ENCODE results near the gene SGO1. TPM values are rescaled to one million over a fixed set of nuclear protein-coding genes. Genes with fewer than 3 reads are reported as not detected.

Gene SGO1
- total RNA-seq, 1 experiment from 2014 or later: 34.3 TPM

GRCh38 chr3:20143519-20143918, 42.5 kb downstream of the SGO1 start:
- ChIA-PET POLR2A (no interaction called here), CTCF (no interaction called here)
- no peak overlapping the region for H3K27ac Mint-ChIP-seq
- DNase-seq (ENCODE audit: low spot score) (no peak), ATAC-seq (no peak)
- H3K36me3 Mint-ChIP-seq: no peaks in the 10 kb centered on the region
- TF ChIP-seq, protein P1, sequence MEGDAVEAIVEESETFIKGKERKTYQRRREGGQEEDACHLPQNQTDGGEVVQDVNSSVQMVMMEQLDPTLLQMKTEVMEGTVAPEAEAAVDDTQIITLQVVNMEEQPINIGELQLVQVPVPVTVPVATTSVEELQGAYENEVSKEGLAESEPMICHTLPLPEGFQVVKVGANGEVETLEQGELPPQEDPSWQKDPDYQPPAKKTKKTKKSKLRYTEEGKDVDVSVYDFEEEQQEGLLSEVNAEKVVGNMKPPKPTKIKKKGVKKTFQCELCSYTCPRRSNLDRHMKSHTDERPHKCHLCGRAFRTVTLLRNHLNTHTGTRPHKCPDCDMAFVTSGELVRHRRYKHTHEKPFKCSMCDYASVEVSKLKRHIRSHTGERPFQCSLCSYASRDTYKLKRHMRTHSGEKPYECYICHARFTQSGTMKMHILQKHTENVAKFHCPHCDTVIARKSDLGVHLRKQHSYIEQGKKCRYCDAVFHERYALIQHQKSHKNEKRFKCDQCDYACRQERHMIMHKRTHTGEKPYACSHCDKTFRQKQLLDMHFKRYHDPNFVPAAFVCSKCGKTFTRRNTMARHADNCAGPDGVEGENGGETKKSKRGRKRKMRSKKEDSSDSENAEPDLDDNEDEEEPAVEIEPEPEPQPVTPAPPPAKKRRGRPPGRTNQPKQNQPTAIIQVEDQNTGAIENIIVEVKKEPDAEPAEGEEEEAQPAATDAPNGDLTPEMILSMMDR (IDR thresholded peaks at IDR 0.05): no peak
- TF ChIP-seq CBFB (CRISPR knock-in tag; IDR thresholded peaks at IDR 0.05; ENCODE audit: low read depth): no peak
- no peak for TF ChIP-seq ZNF425 (CRISPR knock-in tag; conservative IDR thresholded peaks at IDR 0.05)
- no peak for TF ChIP-seq STAT6 (CRISPR knock-in tag; conservative IDR thresholded peaks at IDR 0.05; ENCODE audit: low read depth)
- TF ChIP-seq ZNF219 (CRISPR knock-in tag; IDR thresholded peaks at IDR 0.05; ENCODE audit: borderline replicate concordance): no peak
- no peak for TF ChIP-seq RELA (CRISPR knock-in tag; IDR thresholded peaks at IDR 0.05; ENCODE audit: borderline replicate concordance)
- TF ChIP-seq E2F5 (CRISPR knock-in tag; IDR thresholded peaks at IDR 0.05): no peak
- TF ChIP-seq ZNF281 (CRISPR knock-in tag; IDR thresholded peaks at IDR 0.05): no peak
- TF ChIP-seq, protein P2, sequence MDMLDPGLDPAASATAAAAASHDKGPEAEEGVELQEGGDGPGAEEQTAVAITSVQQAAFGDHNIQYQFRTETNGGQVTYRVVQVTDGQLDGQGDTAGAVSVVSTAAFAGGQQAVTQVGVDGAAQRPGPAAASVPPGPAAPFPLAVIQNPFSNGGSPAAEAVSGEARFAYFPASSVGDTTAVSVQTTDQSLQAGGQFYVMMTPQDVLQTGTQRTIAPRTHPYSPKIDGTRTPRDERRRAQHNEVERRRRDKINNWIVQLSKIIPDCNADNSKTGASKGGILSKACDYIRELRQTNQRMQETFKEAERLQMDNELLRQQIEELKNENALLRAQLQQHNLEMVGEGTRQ (CRISPR knock-in tag; IDR thresholded peaks at IDR 0.05): no peak
- TF ChIP-seq NFE2L1 (CRISPR knock-in tag; IDR thresholded peaks at IDR 0.05): no peak
- H3K4me3 Mint-ChIP-seq: no peak overlapping the region
- peaks cover 12% of the 10 kb centered on the region for H3K4me1 Mint-ChIP-seq
- H3K9me3 Mint-ChIP-seq: peaks cover 8% of the 10 kb centered on the region
- H3K27me3 Mint-ChIP-seq (ENCODE audit: low read depth): no peaks in the 10 kb centered on the region

DNA sequence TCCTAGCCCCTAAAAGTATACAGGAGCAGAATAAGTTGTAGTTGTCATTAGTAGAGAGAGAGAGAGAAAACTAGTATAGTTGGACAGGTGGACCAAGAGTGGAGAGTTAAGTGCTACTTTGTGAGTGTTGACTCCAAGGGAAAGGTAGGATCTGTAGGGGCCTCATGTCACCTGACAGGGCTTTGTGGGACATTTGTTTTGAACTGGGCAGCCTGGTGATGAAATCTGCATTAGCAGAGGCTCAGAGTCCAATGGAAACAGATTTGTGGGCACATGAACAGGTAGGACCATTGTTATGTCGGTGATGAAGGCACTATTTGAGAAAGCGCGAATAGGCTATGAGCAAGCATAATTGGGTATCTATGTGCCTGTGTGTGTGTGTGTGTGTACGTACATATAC, 43.5 kb downstream of the SGO1 start:
- no peak for ATAC-seq
- POLR2A ChIA-PET: no interaction called here
- CTCF ChIA-PET: no interaction called here
- TF ChIP-seq ATF6 (CRISPR knock-in tag; IDR thresholded peaks at IDR 0.05) (no peak), GABPB1 (CRISPR knock-in tag; IDR thresholded peaks at IDR 0.05) (no peak), NFYB (CRISPR knock-in tag; conservative IDR thresholded peaks at IDR 0.05; ENCODE audit: low read depth) (no peak), GRHL2 (CRISPR knock-in tag; IDR thresholded peaks at IDR 0.05; ENCODE audit: insufficient replicate concordance, severe bottlenecking) (no peak), TEAD1 (CRISPR knock-in tag; IDR thresholded peaks at IDR 0.05) (no peak), FOXP4 (CRISPR knock-in tag; IDR thresholded peaks at IDR 0.05) (no peak), RORB (CRISPR knock-in tag; IDR thresholded peaks at IDR 0.05) (no peak)
- TF ChIP-seq, protein P3, sequence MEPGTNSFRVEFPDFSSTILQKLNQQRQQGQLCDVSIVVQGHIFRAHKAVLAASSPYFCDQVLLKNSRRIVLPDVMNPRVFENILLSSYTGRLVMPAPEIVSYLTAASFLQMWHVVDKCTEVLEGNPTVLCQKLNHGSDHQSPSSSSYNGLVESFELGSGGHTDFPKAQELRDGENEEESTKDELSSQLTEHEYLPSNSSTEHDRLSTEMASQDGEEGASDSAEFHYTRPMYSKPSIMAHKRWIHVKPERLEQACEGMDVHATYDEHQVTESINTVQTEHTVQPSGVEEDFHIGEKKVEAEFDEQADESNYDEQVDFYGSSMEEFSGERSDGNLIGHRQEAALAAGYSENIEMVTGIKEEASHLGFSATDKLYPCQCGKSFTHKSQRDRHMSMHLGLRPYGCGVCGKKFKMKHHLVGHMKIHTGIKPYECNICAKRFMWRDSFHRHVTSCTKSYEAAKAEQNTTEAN (CRISPR knock-in tag; IDR thresholded peaks at IDR 0.05): no peak

More for the DNA sequence above, 43.5 kb downstream of the SGO1 start:
- H3K4me1 Mint-ChIP-seq: peaks cover 12% of the 10 kb centered on the region
- DNase-seq (ENCODE audit: low spot score): no peak
- peaks cover 8% of the 10 kb centered on the region for H3K9me3 Mint-ChIP-seq
- no peaks in the 10 kb centered on the region for H3K27me3 Mint-ChIP-seq (ENCODE audit: low read depth)
- no peak overlapping the region for H3K27ac Mint-ChIP-seq
- no peaks in the 10 kb centered on the region for H3K36me3 Mint-ChIP-seq
- no peak overlapping the region for H3K4me3 Mint-ChIP-seq
